Erythroblast (primary cell): ENCODE results near the gene GYPE.
"Not testable (repeated sequence)": the region's sequence is repeated elsewhere in the genome, so short reads cannot be mapped to it uniquely, and the experiment has no call there.

Experiments used
- GATA1 ChIP-seq: IDR thresholded peaks from 2 replicates; pipeline ENCODE4 v1.6.1; 2011; ENCODE audit warnings: low read depth, mild to moderate bottlenecking, control low read depth, low read length, moderate library complexity
- POLR2A ChIP-seq: IDR thresholded peaks from 2 replicates; pipeline ENCODE4 v1.6.1; 2011; ENCODE audit warnings: mild to moderate bottlenecking, low read length

- not testable (repeated sequence) for TF ChIP-seq POLR2A, GATA1
These were observed 17.2 kb downstream of the GYPE start for GRCh38 chr4:143888189-143888588.
